ENCODE measurements around the gene PGGHG. TPM values are rescaled to one million over a fixed set of nuclear protein-coding genes. Genes with fewer than 3 reads are reported as not detected.
A peak's percentile ranks its signal among the peaks of the same experiment; 100 is the strongest.

Gene PGGHG
- total and polyA plus RNA-seq, 12 donors: 3.3 to 45.3 (median 7.4) TPM

DNA sequence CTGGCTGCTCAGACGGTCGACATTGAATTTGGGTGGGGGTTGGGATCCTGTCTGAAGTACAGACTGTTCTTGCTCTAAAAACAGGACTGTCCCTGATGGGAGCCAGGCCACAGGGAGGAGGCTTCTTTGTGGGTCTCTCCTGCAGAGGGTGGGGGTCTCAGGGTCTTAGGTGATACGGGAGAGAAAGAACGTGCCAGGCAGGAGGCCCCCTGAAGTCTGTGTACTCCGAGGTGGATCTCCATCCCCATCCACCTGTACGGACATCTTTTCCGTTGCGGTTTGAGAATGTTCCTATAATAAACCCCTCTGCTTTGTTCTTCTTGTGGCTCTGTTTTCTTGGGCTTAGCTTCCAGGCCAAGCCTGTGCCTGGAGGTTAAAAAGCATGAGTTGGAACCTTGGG, 36.3 kb upstream of the PGGHG start:
- Histone ChIP-seq H3K4me3 (no peak overlapping the region), H3K36me3 (peaks cover 3 to 65% (median 43%) of the 10 kb centered on the region in 9 donors), H3K9me3 (no peaks in the 10 kb centered on the region), H3K27ac (no peak overlapping the region), H3K27me3 (no peaks in the 10 kb centered on the region), H3K4me1 (no peaks in the 10 kb centered on the region)
- DNase-seq: no peak
- TF ChIP-seq, protein P1, sequence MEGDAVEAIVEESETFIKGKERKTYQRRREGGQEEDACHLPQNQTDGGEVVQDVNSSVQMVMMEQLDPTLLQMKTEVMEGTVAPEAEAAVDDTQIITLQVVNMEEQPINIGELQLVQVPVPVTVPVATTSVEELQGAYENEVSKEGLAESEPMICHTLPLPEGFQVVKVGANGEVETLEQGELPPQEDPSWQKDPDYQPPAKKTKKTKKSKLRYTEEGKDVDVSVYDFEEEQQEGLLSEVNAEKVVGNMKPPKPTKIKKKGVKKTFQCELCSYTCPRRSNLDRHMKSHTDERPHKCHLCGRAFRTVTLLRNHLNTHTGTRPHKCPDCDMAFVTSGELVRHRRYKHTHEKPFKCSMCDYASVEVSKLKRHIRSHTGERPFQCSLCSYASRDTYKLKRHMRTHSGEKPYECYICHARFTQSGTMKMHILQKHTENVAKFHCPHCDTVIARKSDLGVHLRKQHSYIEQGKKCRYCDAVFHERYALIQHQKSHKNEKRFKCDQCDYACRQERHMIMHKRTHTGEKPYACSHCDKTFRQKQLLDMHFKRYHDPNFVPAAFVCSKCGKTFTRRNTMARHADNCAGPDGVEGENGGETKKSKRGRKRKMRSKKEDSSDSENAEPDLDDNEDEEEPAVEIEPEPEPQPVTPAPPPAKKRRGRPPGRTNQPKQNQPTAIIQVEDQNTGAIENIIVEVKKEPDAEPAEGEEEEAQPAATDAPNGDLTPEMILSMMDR (IDR thresholded peaks at IDR 0.05): no peak
- ATAC-seq: peak in 1 of 8 donors; percentile 9
- 86 to 92% methylated on average over 8 of the region's 8 CpGs for WGBS, 2 donors
- intact Hi-C loops (cut with DNase I): loop anchor here in 3 of 10 donors (5.0 to 10.0 kb wide), 4 partner anchors 35 to 122 kb away; partner anchors contain the start of genes B4GALNT4 (in 2 of the 3), IFITM1 (in 1 of the 3) and PGGHG (in 1 of the 3)

DNA sequence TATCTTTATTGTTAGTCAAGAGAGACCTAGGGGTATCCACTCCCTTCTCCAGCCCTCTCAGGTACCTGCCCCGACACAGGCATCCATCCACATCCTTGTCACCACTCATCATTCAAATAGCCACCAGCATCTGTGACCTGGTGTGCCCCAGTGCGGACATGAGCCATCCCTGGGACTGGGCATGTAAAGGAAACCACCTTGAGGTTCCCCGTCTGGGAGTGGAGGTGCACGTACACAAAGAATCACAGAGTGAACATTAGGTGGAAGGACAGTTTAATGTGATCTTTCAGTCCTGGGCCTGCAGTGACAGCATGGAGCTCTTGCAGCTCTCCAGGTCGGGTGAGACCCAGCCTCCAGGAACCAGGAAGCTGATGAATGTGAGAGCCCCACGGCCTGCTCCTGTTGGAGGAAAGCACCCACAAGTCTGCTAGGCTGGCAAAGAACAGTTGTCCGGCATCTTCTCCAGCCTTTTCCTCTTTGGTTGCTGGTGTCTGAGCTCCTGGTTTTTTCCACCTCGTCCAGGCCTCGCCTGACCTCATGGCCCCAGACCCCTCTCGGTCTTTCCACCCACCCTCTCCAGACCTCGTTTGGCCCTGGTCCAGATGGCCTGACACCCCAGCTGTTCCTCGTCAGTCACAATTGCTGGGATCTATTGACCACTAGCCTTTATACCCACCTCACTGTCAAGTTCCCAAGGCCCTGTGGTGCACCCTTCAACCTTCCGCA, 35.6 kb upstream of the PGGHG start:
- H3K36me3 ChIP-seq: peaks cover 3 to 59% (median 37%) of the 10 kb centered on the region in 9 donors
- peaks cover 0 to 3% (median 0%) of the 10 kb centered on the region in 7 donors for H3K27me3 ChIP-seq
- H3K27ac ChIP-seq: no peak overlapping the region
- ATAC-seq: peak in 1 of 8 donors; percentile 11
- no peaks in the 10 kb centered on the region for H3K4me1 ChIP-seq
- intact Hi-C loops (cut with DNase I): loop anchor here in 3 of 10 donors (5.0 to 10.0 kb wide), 4 partner anchors 34 to 121 kb away; partner anchors contain the start of genes B4GALNT4 (in 2 of the 3), IFITM1 (in 1 of the 3) and PGGHG (in 1 of the 3)
- WGBS, 2 donors: 71 to 74% methylated on average over 13 of the region's 13 CpGs
- no peaks in the 10 kb centered on the region for H3K9me3 ChIP-seq
- DNase-seq: no peak
- no peak overlapping the region for H3K4me3 ChIP-seq
- TF ChIP-seq, protein P1 (IDR thresholded peaks at IDR 0.05): no peak

DNA sequence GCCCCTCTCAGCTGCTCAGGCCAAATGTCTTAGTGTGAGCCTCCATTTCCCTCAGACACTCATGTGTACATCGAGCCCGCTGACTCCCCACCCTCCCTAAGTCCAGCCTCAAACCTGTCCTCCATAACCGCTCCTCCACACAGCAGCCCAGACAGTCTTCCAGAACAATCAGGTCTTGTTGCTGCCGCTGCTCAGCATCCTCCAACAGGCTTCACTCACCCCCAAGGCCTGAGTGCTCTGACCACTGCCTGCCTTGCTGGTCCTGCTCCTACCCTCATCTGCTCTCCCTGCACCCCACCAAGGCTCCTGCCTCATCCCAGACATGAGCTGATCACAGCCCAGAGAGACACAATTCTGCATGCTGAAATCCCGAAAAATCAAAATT, 35.0 kb upstream of the PGGHG start:
- Histone ChIP-seq H3K4me3 (no peak overlapping the region), H3K4me1 (no peaks in the 10 kb centered on the region), H3K27ac (no peak overlapping the region), H3K27me3 (peaks cover 0 to 3% (median 0%) of the 10 kb centered on the region in 7 donors), H3K36me3 (peaks cover 0 to 53% (median 31%) of the 10 kb centered on the region in 9 donors), H3K9me3 (no peaks in the 10 kb centered on the region)
- TF ChIP-seq, protein P1 (IDR thresholded peaks at IDR 0.05): no peak
- intact Hi-C loops (cut with DNase I): loop anchor here in 3 of 10 donors (5.0 to 10.0 kb wide), 4 partner anchors 33 to 121 kb away; partner anchors contain the start of genes B4GALNT4 (in 2 of the 3), IFITM1 (in 1 of the 3) and PGGHG (in 1 of the 3)
- DNase-seq: no peak
- 89 to 95% methylated on average over 5 of the region's 5 CpGs for WGBS, 2 donors
- no peak for ATAC-seq

DNA sequence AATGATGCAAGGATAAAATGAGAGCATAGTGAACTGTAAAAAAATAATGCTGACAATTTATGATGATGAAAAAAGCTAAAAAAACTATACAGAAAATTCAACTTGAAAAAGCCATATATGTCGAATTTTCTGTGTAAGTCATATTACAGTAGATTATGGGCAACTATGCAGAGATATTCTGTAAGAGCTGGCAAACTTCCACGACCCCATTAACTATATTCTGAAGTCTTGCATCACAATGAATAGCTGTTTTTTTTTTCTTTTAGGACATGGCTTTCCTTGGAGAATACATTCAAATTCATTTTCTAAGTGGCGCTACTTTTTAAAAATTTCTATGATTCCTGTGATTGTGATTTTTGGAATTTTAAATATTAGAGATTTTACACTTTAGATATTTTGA, 33.8 kb upstream of the PGGHG start:
- H3K27ac ChIP-seq: no peak overlapping the region
- H3K9me3 ChIP-seq: no peaks in the 10 kb centered on the region
- no peak for DNase-seq
- TF ChIP-seq, protein P1 (IDR thresholded peaks at IDR 0.05): no peak
- no peak overlapping the region for H3K4me3 ChIP-seq
- H3K27me3 ChIP-seq: peaks cover 0 to 10% (median 0%) of the 10 kb centered on the region in 7 donors
- intact Hi-C loops (cut with DNase I): loop anchor here in 4 of 10 donors (5.0 to 10.0 kb wide), 4 partner anchors 60 to 120 kb away; partner anchors contain the start of genes B4GALNT4 (in 2 of the 4) and IFITM1 (in 1 of the 4)
- H3K36me3 ChIP-seq: peaks cover 0 to 40% (median 26%) of the 10 kb centered on the region in 9 donors
- no peak for ATAC-seq
- WGBS, 2 donors: 56 to 58% methylated on average over 3 of the region's 3 CpGs
- no peaks in the 10 kb centered on the region for H3K4me1 ChIP-seq
